ENCODE results near the gene PLXNB1. TPM values are rescaled to one million over a fixed set of nuclear protein-coding genes. Genes with fewer than 3 reads are reported as not detected.

Gene PLXNB1
- total RNA-seq, 1 donor from 2014 or later: 195 TPM

GRCh38 chr3:48430708-48431101, 819 bp upstream of the PLXNB1 start:
- peaks cover 13% of the 10 kb centered on the region for H3K4me1 Mint-ChIP-seq (ENCODE audit: low read depth, unreplicated experiment)
- H3K27ac Mint-ChIP-seq (ENCODE audit: unreplicated experiment): no peak overlapping the region
- H3K9me3 Mint-ChIP-seq (ENCODE audit: unreplicated experiment): peaks cover 11% of the 10 kb centered on the region
- no peaks in the 10 kb centered on the region for H3K36me3 Mint-ChIP-seq (ENCODE audit: unreplicated experiment)
- peaks cover 18% of the 10 kb centered on the region for H3K27me3 Mint-ChIP-seq (ENCODE audit: unreplicated experiment)
- peak overlapping the region; percentile 80 for H3K4me3 Mint-ChIP-seq (ENCODE audit: unreplicated experiment)
- no peak for TF ChIP-seq CTCF (IDR thresholded peaks at IDR 0.05; ENCODE audit: partially characterized antibody, unreplicated experiment)
- no peak for DNase-seq

- Mint-ChIP-seq H3K36me3 (ENCODE audit: unreplicated experiment) (no peaks in the 10 kb centered on the region), H3K27ac (ENCODE audit: unreplicated experiment) (peak overlapping the region; percentile 73)
Observed at GRCh38 chr3:48429317-48429959, 448 bp downstream of the PLXNB1 start.

GRCh38 chr3:48428572-48429316, 1.1 kb downstream of the PLXNB1 start:
- Mint-ChIP-seq H3K36me3 (ENCODE audit: unreplicated experiment) (no peaks in the 10 kb centered on the region), H3K27ac (ENCODE audit: unreplicated experiment) (peak overlapping the region; percentile 79), H3K27me3 (ENCODE audit: unreplicated experiment) (peaks cover 18% of the 10 kb centered on the region), H3K9me3 (ENCODE audit: unreplicated experiment) (peaks cover 9% of the 10 kb centered on the region), H3K4me3 (ENCODE audit: unreplicated experiment) (peak overlapping the region; percentile 87), H3K4me1 (ENCODE audit: low read depth, unreplicated experiment) (peaks cover 16% of the 10 kb centered on the region)
- peak; percentile 74 for DNase-seq
- no peak for TF ChIP-seq CTCF (IDR thresholded peaks at IDR 0.05; ENCODE audit: partially characterized antibody, unreplicated experiment)

More at GRCh38 chr3:48429317-48429959, 448 bp downstream of the PLXNB1 start:
- peaks cover 18% of the 10 kb centered on the region for H3K27me3 Mint-ChIP-seq (ENCODE audit: unreplicated experiment)
- TF ChIP-seq CTCF (IDR thresholded peaks at IDR 0.05; ENCODE audit: partially characterized antibody, unreplicated experiment): no peak
- H3K4me3 Mint-ChIP-seq (ENCODE audit: unreplicated experiment): peak overlapping the region; percentile 80
- peaks cover 16% of the 10 kb centered on the region for H3K4me1 Mint-ChIP-seq (ENCODE audit: low read depth, unreplicated experiment)
- DNase-seq: peak; percentile 74
- H3K9me3 Mint-ChIP-seq (ENCODE audit: unreplicated experiment): peaks cover 11% of the 10 kb centered on the region

GRCh38 chr3:48428088-48428571, 1.8 kb downstream of the PLXNB1 start:
- TF ChIP-seq CTCF (IDR thresholded peaks at IDR 0.05; ENCODE audit: partially characterized antibody, unreplicated experiment): no peak
- peaks cover 16% of the 10 kb centered on the region for H3K4me1 Mint-ChIP-seq (ENCODE audit: low read depth, unreplicated experiment)
- H3K9me3 Mint-ChIP-seq (ENCODE audit: unreplicated experiment): peaks cover 9% of the 10 kb centered on the region
- DNase-seq: no peak
- no peaks in the 10 kb centered on the region for H3K36me3 Mint-ChIP-seq (ENCODE audit: unreplicated experiment)
- H3K27me3 Mint-ChIP-seq (ENCODE audit: unreplicated experiment): peaks cover 18% of the 10 kb centered on the region
- peak overlapping the region; percentile 79 for H3K27ac Mint-ChIP-seq (ENCODE audit: unreplicated experiment)
- H3K4me3 Mint-ChIP-seq (ENCODE audit: unreplicated experiment): peak overlapping the region; percentile 87

GRCh38 chr3:48427630-48427962, 2.3 kb downstream of the PLXNB1 start:
- H3K4me3 Mint-ChIP-seq (ENCODE audit: unreplicated experiment): peak overlapping the region; percentile 87
- no peaks in the 10 kb centered on the region for H3K36me3 Mint-ChIP-seq (ENCODE audit: unreplicated experiment)
- no peak for TF ChIP-seq CTCF (IDR thresholded peaks at IDR 0.05; ENCODE audit: partially characterized antibody, unreplicated experiment)
- peak overlapping the region; percentile 79 for H3K27ac Mint-ChIP-seq (ENCODE audit: unreplicated experiment)
- peaks cover 19% of the 10 kb centered on the region for H3K4me1 Mint-ChIP-seq (ENCODE audit: low read depth, unreplicated experiment)
- DNase-seq: no peak
- H3K27me3 Mint-ChIP-seq (ENCODE audit: unreplicated experiment): peaks cover 18% of the 10 kb centered on the region
- peaks cover 9% of the 10 kb centered on the region for H3K9me3 Mint-ChIP-seq (ENCODE audit: unreplicated experiment)

Data from glutamatergic neuron (in vitro differentiated cells).